Neuron (in vitro differentiated cells): ENCODE measurements around the gene LIPH.
"Not testable (repeated sequence)": the region's sequence is repeated elsewhere in the genome, so short reads cannot be mapped to it uniquely, and the experiment has no call there.

Experiments
- H2AFZ ChIP-seq: one replicate; pipeline ENCODE4 v1.6.1; 2013; ENCODE audit warnings: low read depth, mild to moderate bottlenecking, inconsistent platforms, low read length, moderate library complexity
- H3K27me3 ChIP-seq: one replicate; pipeline ENCODE4 v1.6.1; 2013; ENCODE audit warnings: low read length; ENCODE audit not compliant: insufficient read depth
- H3K36me3 ChIP-seq: one replicate; pipeline ENCODE4 v1.6.1; 2013; ENCODE audit warnings: low read length; ENCODE audit not compliant: insufficient read depth
- H3K4me1 ChIP-seq: one replicate; pipeline ENCODE4 v1.6.1; 2013; ENCODE audit warnings: low read length; ENCODE audit not compliant: insufficient read depth
- H3K4me3 ChIP-seq: 2 replicates; pipeline ENCODE4 v1.5.1; 2013; ENCODE audit warnings: mild to moderate bottlenecking, low read length, moderate library complexity
- H3K9me3 ChIP-seq: one replicate; pipeline ENCODE4 v1.6.1; 2013; ENCODE audit warnings: low read length

Gene LIPH

GRCh38 chr3:185552358-185552877 is at the start of gene LIPH:
Gene LIPH (minus strand): TSS chr3:185552588. CDS start chr3:185552471, 117 bp downstream.
- Histone ChIP-seq H3K4me1 (no peaks in the 10 kb centered on the region), H3K27me3 (no peaks in the 10 kb centered on the region), H3K36me3 (no peaks in the 10 kb centered on the region), H3K9me3 (no peaks in the 10 kb centered on the region), H2AFZ (no peak within 1 kb of the TSS), H3K4me3 (no peak within 1 kb of the TSS)

- no peaks in the 10 kb centered on the region for H3K27me3 ChIP-seq
- peaks cover 24% of the 10 kb centered on the region for H3K36me3 ChIP-seq
- H3K9me3 ChIP-seq: no peaks in the 10 kb centered on the region
Observed at GRCh38 chr3:185595526-185595925, 43.1 kb upstream of the LIPH start.

DNA sequence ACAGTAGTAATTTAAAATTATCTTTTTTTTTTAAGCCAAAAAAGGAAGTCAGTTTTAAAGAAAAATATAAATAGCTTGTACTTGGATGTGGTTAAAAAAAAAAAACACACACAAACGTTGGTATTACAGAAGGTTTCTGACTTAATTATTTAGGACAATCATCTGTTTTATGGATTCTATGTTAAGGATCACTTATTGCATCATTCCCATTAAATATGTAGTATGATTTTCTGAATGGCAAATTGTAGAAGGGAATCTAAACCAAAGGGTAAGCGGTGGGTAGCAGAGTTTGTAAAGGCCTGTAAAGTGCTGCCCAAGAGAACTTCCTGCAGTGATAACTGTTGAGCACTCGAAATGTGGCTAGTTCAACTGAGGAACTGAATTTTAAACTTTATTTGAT is 41.7 kb upstream of the LIPH start:
- peaks cover 4% of the 10 kb centered on the region for H3K4me1 ChIP-seq

More at GRCh38 chr3:185595526-185595925, 43.1 kb upstream of the LIPH start:
- no peaks in the 10 kb centered on the region for H3K4me1 ChIP-seq
- H3K4me3 ChIP-seq: no peak overlapping the region
- no peak overlapping the region for H2AFZ ChIP-seq

GRCh38 chr3:185586686-185587039 is 34.3 kb upstream of the LIPH start:
- Histone ChIP-seq H3K36me3 (peaks cover under 1% of the 10 kb centered on the region), H3K27me3 (no peaks in the 10 kb centered on the region), H3K4me1 (peaks cover 41% of the 10 kb centered on the region), H2AFZ (peak overlapping the region; percentile 59), H3K9me3 (no peaks in the 10 kb centered on the region), H3K4me3 (peak overlapping the region; percentile 90)

More for the DNA sequence above, 41.7 kb upstream of the LIPH start:
- H3K4me3 ChIP-seq: no peak overlapping the region
- no peak overlapping the region for H2AFZ ChIP-seq
- H3K27me3 ChIP-seq: no peaks in the 10 kb centered on the region
- H3K9me3 ChIP-seq: no peaks in the 10 kb centered on the region
- peaks cover 15% of the 10 kb centered on the region for H3K36me3 ChIP-seq

DNA sequence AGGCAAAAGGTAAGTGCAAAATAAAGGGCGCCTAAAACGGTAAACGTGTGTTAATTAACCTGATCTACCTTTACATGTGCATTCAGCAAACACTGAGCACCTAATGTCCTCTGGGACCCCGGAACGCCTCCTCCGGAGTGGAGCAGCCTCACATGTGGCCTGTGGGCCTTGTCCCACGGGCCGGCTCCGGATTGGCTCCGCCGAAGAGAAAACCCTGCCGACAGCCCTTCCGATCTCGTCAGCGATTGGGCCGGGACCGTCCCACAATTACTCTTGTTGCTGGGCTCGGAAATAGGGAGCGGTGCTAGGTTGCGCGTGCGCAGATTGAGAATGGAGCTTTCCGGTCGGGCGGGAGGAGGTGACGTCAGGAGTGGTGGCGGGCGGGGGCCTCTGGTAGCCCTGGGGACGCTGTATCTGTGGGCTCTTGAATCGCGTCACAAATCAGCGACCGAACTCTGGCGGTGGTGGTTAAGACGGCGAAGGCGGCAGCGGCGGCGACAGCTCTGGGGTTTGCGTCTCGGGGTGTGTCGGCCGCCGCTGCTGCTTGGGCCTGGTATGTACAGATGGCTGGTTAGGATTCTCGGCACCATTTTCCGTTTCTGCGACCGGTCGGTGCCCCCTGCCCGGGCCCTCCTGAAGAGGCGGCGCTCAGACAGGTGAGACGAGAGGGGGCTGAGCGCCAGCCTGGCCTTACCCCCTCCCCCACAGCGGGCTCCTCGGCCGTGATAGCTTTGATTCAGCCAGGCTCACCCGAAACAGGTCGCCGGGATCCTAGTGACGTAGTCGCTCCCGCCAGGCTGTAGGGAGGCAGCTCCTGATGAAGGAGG is 33.7 kb upstream of the LIPH start, which contains the start of gene SENP2:
Gene SENP2 (plus strand): TSS at position 437 of the 827 bp plus-strand sequence. CDS start 119 bp downstream, at position 556.
- H2AFZ ChIP-seq: peak within 1 kb of the TSS; percentile 59
- H3K4me3 ChIP-seq: peak within 1 kb of the TSS; percentile 90
- no peaks in the 10 kb centered on the region for H3K27me3 ChIP-seq
- H3K9me3 ChIP-seq: no peaks in the 10 kb centered on the region
- H3K36me3 ChIP-seq: no peaks in the 10 kb centered on the region
- peaks cover 41% of the 10 kb centered on the region for H3K4me1 ChIP-seq

DNA sequence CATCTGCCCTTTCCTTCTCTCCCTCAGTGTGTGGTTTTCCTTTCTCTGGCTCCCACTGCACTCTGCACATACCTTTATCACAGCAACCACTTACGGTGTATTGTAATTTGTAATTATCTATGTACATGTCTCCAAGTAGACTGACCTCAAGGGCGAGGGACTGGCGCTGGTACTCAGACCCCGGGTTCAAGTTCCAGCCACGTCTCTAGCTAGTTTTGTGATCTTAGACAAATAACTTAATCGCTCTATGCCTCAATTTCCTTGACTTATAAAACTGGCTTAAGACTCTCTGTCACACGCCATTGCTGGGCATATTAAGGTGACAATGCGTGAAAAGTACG is 33.1 kb upstream of the LIPH start:
- Histone ChIP-seq H3K36me3 (no peaks in the 10 kb centered on the region), H3K4me1 (peaks cover 41% of the 10 kb centered on the region), H3K27me3 (no peaks in the 10 kb centered on the region), H3K4me3 (peak overlapping the region; percentile 90), H2AFZ (peak overlapping the region; percentile 51), H3K9me3 (no peaks in the 10 kb centered on the region)

GRCh38 chr3:185584686-185585085 is 32.3 kb upstream of the LIPH start:
- H3K27me3 ChIP-seq: no peaks in the 10 kb centered on the region
- H3K36me3 ChIP-seq: no peaks in the 10 kb centered on the region
- no peaks in the 10 kb centered on the region for H3K9me3 ChIP-seq
- H2AFZ ChIP-seq: no peak overlapping the region
- H3K4me3 ChIP-seq: no peak overlapping the region
- peaks cover 41% of the 10 kb centered on the region for H3K4me1 ChIP-seq

- Histone ChIP-seq H2AFZ (no peak overlapping the region), H3K9me3 (no peaks in the 10 kb centered on the region), H3K4me3 (no peak overlapping the region), H3K4me1 (peaks cover 35% of the 10 kb centered on the region), H3K27me3 (no peaks in the 10 kb centered on the region), H3K36me3 (no peaks in the 10 kb centered on the region)
Observed at GRCh38 chr3:185583925-185584324, 31.5 kb upstream of the LIPH start.

GRCh38 chr3:185582871-185583270 is 30.5 kb upstream of the LIPH start:
- no peaks in the 10 kb centered on the region for H3K36me3 ChIP-seq
- peaks cover 29% of the 10 kb centered on the region for H3K4me1 ChIP-seq
- H3K4me3 ChIP-seq: no peak overlapping the region
- H3K27me3 ChIP-seq: no peaks in the 10 kb centered on the region
- no peak overlapping the region for H2AFZ ChIP-seq
- no peaks in the 10 kb centered on the region for H3K9me3 ChIP-seq

GRCh38 chr3:185582236-185582635 is 29.8 kb upstream of the LIPH start:
- no peaks in the 10 kb centered on the region for H3K27me3 ChIP-seq
- H3K36me3 ChIP-seq: no peaks in the 10 kb centered on the region
- H2AFZ ChIP-seq: no peak overlapping the region
- H3K4me3 ChIP-seq: no peak overlapping the region
- H3K9me3 ChIP-seq: no peaks in the 10 kb centered on the region
- H3K4me1 ChIP-seq: peaks cover 29% of the 10 kb centered on the region

DNA sequence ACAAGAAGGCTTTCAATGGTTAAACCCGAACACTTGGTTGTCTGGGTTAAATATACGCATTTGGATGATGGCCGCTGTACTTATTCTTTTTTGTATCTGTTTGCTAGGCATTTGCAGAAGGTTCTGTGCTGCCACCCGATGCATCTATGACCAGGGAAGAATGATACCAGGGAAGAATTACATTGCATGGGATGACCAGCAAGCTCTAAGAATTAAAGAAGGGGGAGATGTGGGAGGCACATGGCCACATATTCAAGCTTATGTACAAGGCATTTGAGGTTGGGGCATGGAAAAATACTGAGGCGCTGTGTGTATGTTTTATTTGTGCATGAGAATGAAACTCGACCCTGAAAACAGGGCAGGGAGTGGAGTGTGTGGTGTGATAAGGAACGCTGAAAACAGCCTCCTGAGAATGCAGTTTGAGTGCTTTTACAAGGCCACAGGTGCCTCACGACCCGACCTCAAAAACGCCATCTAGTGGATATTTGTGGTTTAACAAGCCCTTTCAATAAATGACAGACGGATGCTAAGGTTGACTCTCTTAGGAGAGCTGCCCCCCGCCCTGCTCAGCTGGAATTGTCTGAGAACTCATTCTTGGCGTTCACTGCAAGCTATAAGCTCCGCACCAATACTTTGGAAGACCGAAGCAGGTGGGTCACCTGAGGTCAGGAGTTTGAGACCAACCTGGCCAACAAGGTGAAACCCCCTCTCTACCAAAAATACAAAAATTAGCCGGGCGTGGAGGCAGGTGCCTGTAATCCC is 22.9 kb upstream of the LIPH start:
- H3K9me3 ChIP-seq: not testable (repeated sequence)

DNA sequence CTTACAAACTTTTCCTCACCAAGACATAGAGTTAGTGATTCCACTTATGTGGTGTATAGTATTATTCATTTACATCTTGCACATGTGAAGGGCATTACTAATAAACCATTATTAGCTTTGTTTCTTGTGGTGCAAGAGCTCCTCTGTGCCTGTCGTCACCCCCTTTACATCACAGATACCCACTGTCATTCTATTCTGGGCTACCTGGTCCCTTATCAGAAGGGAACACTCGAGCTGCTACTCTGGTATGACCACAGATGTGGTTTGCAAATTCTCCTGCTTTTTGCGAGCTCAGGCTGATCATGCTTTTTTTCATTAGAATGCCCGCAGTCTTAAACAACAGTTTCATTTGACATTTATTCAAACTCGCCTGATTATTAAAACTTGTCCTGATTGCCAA is 19.8 kb upstream of the LIPH start:
- no peaks in the 10 kb centered on the region for H3K36me3 ChIP-seq
- H3K4me1 ChIP-seq: no peaks in the 10 kb centered on the region
- no peak overlapping the region for H2AFZ ChIP-seq
- no peaks in the 10 kb centered on the region for H3K9me3 ChIP-seq
- no peaks in the 10 kb centered on the region for H3K27me3 ChIP-seq
- no peak overlapping the region for H3K4me3 ChIP-seq

More for the DNA sequence above, 22.9 kb upstream of the LIPH start:
- not testable (repeated sequence) for H3K27me3 ChIP-seq, H2AFZ ChIP-seq, H3K4me3 ChIP-seq, H3K36me3 ChIP-seq, H3K4me1 ChIP-seq

DNA sequence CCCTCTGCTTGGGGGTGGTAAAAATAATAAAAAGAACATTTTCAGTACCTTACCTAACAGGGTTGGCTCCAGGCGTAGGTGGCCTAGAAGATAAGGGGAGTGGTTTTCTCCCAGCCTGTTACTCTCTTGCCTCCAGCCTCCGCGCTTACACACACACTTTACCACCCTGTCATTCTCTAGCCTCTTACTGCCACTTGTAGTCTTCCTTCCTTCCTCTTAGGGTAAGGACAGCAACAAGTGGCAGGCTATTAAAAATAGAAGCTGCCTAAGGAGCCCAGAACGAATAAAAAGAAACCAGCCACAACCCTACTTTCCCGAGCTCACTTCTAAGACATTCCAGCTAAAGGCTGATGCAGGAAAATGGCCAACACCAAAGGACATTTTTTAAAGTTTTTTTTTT is 9.6 kb upstream of the LIPH start:
- Histone ChIP-seq H3K36me3 (no peaks in the 10 kb centered on the region), H3K4me1 (no peaks in the 10 kb centered on the region), H3K4me3 (no peak overlapping the region), H2AFZ (no peak overlapping the region), H3K9me3 (no peaks in the 10 kb centered on the region), H3K27me3 (peaks cover 8% of the 10 kb centered on the region)
